ENCODE data around the gene SLC4A2.

SLC4A2 gene

GRCh38 chr7:151043959-151044358 lies 15.4 kb upstream of the SLC4A2 start:
- DNase-seq (ENCODE audit: low read depth in 2 of 2) = no peak

DNA sequence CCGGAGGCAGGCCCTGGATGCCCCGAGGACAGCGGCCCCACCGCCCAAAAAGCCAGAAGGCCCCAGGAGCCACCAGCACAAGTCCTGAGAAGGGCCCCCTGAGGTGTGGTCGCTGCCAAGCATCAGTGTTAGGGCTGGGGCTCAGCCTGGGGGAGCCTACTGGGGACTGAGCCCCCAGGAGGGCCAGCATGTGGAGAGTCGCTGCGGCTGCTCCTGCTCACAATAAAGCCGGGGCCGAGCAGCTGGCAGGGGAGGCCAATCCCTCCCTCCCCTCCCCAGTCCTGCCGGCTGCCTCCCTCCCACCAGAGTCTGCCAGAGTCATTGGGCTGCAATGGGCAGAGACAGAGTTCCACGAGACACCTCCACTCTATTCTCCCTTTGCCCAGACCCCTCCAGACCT lies 14.1 kb upstream of the SLC4A2 start:
- no peak for DNase-seq (ENCODE audit: low read depth in 2 of 2)

DNA sequence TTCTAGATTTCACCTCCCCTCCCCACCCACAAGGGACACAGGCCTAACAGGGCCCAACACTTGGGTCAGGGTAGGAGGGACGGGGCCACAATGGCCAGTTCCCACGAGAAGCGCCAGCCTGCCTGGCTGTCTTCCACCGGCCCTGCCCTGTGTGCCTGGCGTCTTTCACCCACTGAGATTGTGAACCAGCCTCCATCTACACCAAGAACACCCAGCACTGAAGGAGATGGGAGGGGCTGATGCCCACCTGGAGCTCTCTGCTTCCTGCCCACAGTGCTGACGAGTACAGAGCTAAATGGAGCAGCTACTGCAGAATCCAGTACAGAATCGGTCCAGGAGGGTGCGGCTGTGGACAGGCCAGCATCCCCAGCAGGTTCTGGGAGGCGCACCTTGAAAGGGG lies 13.4 kb upstream of the SLC4A2 start:
- DNase-seq (ENCODE audit: low read depth in 2 of 2) = no peak

DNA sequence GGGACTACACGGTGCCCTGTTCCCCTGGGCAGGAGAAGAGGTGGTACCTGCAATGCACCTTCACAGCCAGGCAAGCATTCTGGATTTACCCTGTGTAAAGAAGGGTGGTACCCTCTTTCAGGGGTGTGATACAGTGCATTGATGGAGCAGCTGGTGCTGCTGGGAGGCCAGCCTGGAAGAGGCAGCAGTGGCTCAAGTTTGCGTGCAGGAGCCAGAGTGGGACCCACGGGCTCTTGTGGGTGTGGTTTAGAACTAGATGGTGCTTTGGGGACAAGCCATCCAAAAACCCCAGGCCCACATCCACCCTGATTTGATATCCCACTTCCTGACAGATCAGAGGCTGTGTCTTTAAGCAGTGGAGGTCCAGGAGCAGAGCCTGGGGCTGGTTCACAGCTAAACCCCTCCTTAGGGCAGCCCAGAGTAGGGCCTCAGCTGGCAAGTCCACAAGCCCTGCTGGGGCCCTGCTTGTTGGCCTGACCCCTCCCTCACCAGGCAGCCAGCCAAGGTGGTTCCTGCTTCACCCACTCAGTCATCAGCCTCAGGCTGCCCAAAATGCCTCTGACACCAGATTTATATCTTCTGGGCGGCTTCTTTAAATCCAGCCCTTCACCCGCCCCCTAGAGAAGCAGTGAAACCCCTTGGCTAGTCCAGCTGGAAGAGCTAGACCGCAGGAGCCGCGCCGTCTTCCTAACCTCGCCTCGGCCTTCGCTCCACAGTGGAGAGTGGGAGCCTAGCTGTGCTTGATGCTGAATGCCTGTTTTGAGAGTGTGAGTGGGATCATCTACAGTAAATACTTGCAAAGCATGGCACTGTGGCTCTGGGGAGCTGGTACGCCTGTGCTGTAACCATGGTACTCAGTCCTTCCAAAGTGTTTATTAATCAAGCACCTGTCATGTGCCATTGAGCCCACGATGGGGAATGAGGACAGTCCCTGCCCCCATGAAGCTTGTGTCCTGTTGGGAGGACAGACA lies 12.5 kb upstream of the SLC4A2 start:
- DNase-seq (ENCODE audit: low read depth in 2 of 2) = no peak

- no peak for DNase-seq (ENCODE audit: low read depth in 2 of 2)
These were observed 11.2 kb upstream of the SLC4A2 start, which contains the start of gene ASIC3 for GRCh38 chr7:151047976-151048815. Gene ASIC3 (plus strand): TSS chr7:151048531. CDS start chr7:151048886, 355 bp downstream.

DNA sequence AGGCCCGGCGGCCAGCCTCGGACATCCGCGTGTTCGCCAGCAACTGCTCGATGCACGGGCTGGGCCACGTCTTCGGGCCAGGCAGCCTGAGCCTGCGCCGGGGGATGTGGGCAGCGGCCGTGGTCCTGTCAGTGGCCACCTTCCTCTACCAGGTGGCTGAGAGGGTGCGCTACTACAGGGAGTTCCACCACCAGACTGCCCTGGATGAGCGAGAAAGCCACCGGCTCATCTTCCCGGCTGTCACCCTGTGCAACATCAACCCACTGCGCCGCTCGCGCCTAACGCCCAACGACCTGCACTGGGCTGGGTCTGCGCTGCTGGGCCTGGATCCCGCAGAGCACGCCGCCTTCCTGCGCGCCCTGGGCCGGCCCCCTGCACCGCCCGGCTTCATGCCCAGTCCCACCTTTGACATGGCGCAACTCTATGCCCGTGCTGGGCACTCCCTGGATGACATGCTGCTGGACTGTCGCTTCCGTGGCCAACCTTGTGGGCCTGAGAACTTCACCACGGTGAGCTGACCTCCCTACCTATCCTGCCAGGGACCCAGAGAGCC lies 10.4 kb upstream of the SLC4A2 start:
- no peak for DNase-seq (ENCODE audit: low read depth in 2 of 2)

DNA sequence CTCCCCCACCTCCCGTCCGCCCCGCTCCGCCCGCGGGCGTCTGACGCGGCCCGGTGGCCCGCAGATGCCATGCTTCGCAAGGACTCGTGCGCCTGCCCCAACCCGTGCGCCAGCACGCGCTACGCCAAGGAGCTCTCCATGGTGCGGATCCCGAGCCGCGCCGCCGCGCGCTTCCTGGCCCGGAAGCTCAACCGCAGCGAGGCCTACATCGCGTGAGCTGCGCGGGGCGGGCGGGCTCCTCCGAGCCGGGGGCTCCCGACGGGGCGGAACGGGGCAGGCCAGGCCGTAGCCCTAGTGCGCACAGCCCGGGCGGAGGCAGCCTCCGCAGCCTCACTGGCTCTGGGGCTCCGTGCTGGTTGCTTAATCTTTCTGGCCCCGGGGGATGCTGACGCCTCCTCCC lies 8.3 kb upstream of the SLC4A2 start:
- DNase-seq (ENCODE audit: low read depth in 2 of 2) = no peak

DNA sequence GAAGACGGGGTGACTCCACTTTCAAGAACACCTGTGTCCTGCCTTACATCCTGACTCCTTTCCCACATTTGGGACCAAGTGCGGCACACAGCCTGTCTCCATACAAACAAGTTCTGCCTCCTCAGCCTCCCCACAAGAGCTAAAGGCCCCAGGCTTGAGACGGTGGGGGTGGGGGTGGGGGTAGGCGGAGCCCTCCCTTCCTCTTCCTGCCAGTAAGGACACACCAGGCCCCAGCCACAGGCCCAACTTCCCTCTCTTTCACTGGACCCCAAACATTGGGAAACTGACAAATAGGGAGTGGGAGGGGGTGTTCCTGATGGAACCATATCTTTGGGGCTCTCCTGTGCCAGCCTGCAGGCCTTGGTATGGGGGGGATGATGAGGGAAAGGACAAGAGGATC lies 6.3 kb upstream of the SLC4A2 start:
- DNase-seq (ENCODE audit: low read depth in 2 of 2) = no peak

DNA sequence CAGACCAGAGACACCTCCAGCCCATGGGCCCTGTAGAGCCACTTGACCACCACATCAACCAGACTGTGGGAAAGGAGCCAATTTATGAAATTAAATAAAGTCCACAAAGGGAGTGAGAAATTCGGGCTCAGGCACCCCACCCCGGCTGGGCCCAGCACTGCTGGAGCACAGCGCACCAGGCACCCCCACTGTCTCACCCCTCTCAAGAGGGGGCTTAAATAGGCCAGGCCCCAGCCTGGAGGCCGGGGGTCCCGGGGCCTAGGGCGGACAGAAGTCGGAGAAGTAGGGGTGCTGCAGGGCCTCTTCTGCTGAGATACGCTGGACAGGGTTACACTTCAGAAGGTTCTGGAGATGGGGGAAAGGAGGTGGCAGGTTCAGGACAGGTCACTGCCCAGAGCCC lies 5.6 kb upstream of the SLC4A2 start:
- DNase-seq (ENCODE audit: low read depth in 2 of 2) = no peak

- DNase-seq (ENCODE audit: low read depth in 2 of 2) = no peak
These were observed 3.1 kb upstream of the SLC4A2 start for GRCh38 chr7:151056283-151056665.

DNA sequence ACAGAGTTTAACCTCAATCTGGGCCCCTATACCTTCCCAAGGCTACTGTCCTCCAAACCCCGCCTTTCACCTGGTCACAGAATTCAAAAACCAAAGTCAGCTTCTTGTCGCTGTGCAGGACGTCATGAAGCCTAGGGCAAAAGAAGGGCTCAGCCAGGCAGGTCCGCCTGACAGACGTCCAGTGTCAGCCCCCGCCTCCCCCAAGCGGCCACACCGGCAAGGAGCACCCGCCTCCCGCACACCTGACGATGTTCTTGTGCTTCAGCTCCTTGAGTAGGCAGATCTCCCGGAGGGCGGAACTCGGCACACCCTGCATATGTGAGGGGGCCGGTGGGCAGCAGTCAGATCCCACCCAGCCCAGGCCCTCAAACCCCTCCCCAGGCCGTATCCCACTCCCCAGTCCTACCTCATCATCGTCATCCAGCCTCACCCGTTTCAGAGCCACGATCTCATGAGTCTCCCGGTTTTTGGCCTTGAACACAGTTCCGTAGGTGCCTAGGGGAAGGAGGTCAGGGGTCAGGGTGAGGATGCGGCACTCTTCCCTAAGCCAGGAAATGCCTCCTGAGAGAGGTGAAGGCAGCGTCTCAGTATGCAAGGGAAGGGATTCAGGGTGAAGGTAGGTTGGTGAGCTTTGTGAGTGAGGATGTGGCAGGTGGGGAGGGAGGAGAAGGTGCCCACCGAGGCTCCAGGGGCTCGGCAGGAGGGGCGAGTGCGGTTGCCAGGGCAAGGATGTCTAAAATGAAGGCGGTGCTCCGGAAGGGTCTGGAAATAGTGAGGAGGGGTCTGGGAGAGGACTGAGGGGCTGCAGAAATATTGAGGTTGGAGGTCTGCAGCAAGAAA lies 2.5 kb upstream of the SLC4A2 start:
- DNase-seq (ENCODE audit: low read depth in 2 of 2) = no peak

DNA sequence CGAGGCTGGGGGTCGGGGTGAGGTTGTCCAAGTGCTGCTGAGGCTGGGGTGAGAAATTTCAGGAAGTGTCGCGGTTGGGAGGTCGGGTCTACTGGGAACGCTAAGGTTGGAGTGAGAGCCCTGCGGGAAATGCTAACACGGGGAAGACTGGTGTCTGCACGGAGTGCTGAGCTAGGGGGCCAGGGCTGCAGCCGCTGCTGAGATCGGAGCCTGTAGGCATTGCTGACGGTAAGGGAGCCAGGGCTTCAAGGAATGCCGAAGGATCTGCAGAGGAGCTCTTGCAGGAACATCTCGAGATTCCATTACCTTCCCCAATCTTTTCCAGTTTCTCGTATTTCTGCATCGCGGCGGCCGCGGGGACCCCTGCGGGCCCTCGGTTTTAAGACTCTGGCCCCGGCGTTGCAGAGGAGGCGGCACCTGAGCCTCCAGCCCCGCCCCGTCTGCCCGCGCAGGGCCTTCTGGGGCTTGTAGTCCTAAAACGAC lies 1.8 kb upstream of the SLC4A2 start, which contains the start of gene CDK5:
TSS of gene CDK5 (minus strand) at position 392 of the 483 bp plus-strand sequence. CDS start at position 343, 49 bp downstream.
- no peak for DNase-seq (ENCODE audit: low read depth in 2 of 2)

DNA sequence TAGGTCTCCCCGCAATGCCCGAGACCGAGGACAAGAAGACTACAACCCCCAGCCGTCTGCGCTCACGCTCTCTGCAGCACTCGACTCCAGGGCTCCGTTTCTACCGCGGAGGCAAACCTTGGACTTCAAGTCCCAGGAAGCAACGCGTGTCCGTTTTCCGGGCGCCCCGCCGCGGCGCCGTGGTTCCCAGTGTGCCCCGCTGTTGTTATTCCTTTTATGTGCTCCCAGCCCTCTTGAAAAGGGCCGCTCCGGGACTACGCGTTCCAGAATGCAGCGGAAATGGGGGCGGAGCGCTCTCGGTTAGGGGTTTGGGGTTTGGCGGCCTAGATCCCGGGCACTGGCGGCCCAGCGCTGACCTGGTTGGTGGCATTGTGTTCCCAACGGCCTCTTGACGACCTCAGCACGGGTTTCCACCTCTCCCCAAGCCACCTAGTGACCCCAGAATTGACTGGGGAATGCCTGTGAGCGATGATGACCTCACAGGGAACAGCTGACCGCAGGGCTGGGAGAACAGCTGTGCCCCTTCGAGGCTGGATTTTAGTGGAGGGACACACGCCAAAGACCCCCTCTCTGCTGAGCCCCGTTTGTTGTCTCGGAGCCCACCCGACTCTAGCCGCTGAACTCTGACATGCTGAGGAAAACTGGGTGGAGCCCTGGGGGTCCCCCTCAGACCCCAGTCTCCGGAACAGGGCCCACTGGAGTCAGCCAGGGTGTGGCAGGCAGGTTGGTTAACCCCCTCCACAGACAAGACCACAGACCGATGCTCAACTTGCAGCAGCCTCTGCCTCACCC lies 1.2 kb upstream of the SLC4A2 start:
- peak; percentile 93 to 94 for DNase-seq (ENCODE audit: low read depth in 2 of 2)

DNA sequence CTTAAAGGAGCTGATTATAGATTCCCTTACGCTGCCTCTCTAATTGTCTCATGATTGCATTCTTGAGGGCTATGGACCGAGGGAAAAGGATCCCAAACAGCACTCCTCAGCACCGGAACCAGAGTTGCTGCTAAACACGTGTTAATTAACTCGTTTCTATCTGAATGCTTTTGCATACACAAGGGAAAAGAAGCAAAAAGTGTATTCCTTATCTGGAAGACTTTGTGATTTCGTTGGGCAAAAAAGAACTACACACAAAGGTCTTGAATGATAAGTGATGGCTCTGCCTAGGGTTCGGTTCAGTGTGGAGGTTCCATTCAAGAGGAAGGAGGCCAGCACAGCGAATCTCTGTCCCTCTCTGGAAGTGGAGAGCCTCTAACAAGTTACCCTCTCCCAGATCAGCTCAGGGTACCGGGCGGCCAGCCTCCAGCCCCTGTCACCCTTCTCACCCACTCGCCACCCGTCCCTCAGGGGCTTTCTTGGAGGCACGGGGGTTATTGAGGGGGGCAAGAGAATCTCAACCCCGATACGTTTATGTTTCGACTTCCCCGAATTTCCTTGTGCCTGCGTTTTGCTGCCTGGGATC lies 515 bp upstream of the SLC4A2 start:
- DNase-seq (ENCODE audit: low read depth in 2 of 2) = no peak

GRCh38 chr7:151060113-151060415 lies 675 bp downstream of the SLC4A2 start:
- no peak for DNase-seq (ENCODE audit: low read depth in 2 of 2)

GRCh38 chr7:151060416-151061212 lies 1.2 kb downstream of the SLC4A2 start:
- DNase-seq (ENCODE audit: low read depth in 2 of 2) = no peak

DNA sequence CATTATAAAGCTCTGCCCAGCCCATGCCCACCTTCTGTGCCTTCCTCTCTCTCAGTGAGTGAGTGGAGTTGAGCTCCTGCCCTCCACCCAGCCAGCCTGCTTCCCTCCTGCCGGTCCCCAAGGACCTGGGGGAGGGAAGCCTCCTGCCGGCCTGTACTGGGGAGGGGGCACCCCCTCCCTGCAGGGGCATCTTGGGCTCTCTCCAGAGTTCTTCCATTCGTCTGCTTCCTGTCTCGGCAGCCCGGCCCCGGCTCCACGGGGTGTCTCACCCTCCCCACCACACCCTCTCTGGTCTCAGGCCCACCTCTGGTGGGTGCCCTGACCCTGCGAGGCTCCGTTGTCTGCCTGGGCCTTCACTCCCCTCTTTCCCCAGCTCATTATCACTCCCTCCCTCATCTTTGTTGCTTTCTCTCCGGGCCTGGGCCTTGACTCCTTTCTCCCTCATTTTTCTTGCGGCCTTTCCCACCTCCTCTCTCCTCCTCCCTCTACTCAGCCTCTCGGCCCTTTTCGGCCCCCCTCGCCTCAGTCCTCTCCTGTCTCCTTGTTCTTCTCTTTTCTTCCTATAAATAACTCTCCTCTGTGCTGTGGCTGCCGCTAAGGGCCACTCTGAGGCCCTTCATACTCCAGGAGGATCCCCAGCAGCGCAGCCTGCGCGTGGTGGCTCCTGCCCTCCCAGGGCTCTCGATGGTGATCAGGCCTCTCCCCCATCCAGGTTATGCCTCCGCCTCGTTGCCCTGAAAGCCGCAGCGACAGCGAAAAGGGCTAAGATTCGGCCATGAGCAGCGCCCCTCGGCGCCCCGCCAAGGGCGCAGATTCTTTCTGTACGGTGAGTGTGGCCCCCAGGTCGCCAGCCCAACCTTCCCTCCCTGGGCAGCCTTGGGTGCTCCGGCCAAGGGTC lies 2.1 kb downstream of the SLC4A2 start:
- DNase-seq (ENCODE audit: low read depth in 2 of 2) = no peak

GRCh38 chr7:151062111-151062398 lies 2.7 kb downstream of the SLC4A2 start:
- DNase-seq (ENCODE audit: low read depth in 2 of 2) = no peak
